Panc1 (cell line): Measurements from ENCODE around the gene FBXL17. TPM values are rescaled to one million over a fixed set of nuclear protein-coding genes. Genes with fewer than 3 reads are reported as not detected.

Experiments
- ATAC-seq: fragments of 200-7000 bp; cut with Tn5 transposase; 2 replicates; pipeline ENCODE4 v1.9.1; 2020; ENCODE audit warnings: mild to moderate bottlenecking, moderate library complexity
- BruUV-seq: library from RNA; stranded (reverse); fragments of 400-500 nt; replicated peaks from 2 replicates; lab custom pipeline; 2021; lab: Mats Ljungman, UMichigan
- CTCF ChIA-PET: fragments of 300-600 bp; sonication (Branson Sonifier 250); formaldehyde crosslinking; loops from one replicate; lab custom pipeline; 2022; ENCODE audit warnings: antibody characterized with exemption; lab: Charles Lee
- POLR2A ChIA-PET: fragments of 300-600 bp; sonication (Branson Sonifier 250); formaldehyde crosslinking; loops from one replicate; lab custom pipeline; 2022; ENCODE audit warnings: antibody characterized with exemption; lab: Charles Lee
- DNase-seq: peaks from one replicate; pipeline ENCODE4 v3.0.0-alpha.2; 2010; ENCODE audit warnings: low read depth, low spot score
- H3K27ac ChIP-seq: 2 replicates; pipeline ENCODE4 v1.5.1; 2011; ENCODE audit warnings: mild to moderate bottlenecking, low read length, inconsistent platforms
- H3K27me3 ChIP-seq: fragments of 200-500 bp; sonication (Bioruptor generic); 2 replicates; pipeline ENCODE4 v1.6.0; 2014; ENCODE audit warnings: low read length, inconsistent platforms; ENCODE audit not compliant: control insufficient read depth, insufficient read depth
- H3K36me3 ChIP-seq: fragments of 200-500 bp; sonication (Bioruptor generic); 2 replicates; pipeline ENCODE4 v1.5.1; 2014; ENCODE audit warnings: inconsistent platforms, mild to moderate bottlenecking, low read length, moderate library complexity; ENCODE audit not compliant: control insufficient read depth, insufficient read depth
- H3K4me1 ChIP-seq: 2 replicates; pipeline ENCODE4 v1.5.1; 2011; ENCODE audit warnings: inconsistent platforms, mild to moderate bottlenecking, low read length, moderate library complexity; ENCODE audit not compliant: control insufficient read depth, insufficient read depth
- H3K4me3 ChIP-seq, 2 experiments: 2 replicates each; pipeline ENCODE4 v1.5.1; 2011 to 2012; ENCODE audit warnings: low read depth in 2 of 2, low read length in 2 of 2, mild to moderate bottlenecking in 2 of 2, inconsistent platforms in 1 of 2, moderate library complexity in 1 of 2
- H3K9me3 ChIP-seq: fragments of 200-500 bp; sonication (Bioruptor generic); 2 replicates; pipeline ENCODE4 v1.5.1; 2014; ENCODE audit warnings: low read depth, mild to moderate bottlenecking, inconsistent platforms, low read length, moderate library complexity; ENCODE audit not compliant: control insufficient read depth, insufficient read depth
- CTCF ChIP-seq: fragments of 450-650 bp; IDR thresholded peaks from 2 replicates; pipeline ENCODE4 v1.5.1; 2017; ENCODE audit warnings: mild to moderate bottlenecking
- POLR2AphosphoS5 ChIP-seq: IDR thresholded peaks from 2 replicates; pipeline ENCODE4 v1.6.1; 2012; ENCODE audit warnings: mild to moderate bottlenecking, low read depth, low read length, moderate library complexity
- REST ChIP-seq, 2 experiments: IDR thresholded peaks; 2 replicates each; pipeline ENCODE4 v1.6.1; 2011 to 2012; ENCODE audit warnings: low read depth in 2 of 2, control low read depth in 1 of 2, low read length in 1 of 2, mild to moderate bottlenecking in 1 of 2, moderate library complexity in 1 of 2; ENCODE audit not compliant: insufficient read depth in 1 of 2
- SIN3A ChIP-seq: IDR thresholded peaks from 2 replicates; pipeline ENCODE4 v1.6.1; 2012; ENCODE audit warnings: low read depth, mild to moderate bottlenecking, low read length, moderate library complexity, borderline replicate concordance; ENCODE audit not compliant: insufficient read depth
- TCF7L2 ChIP-seq: IDR thresholded peaks from 2 replicates; pipeline ENCODE4 v1.6.1; 2011; ENCODE audit warnings: mild to moderate bottlenecking, low read depth, low read length, inconsistent platforms
- in situ Hi-C: cut with HindIII; loops from 2 replicates; pipeline ENCODE4 v1.10.0; 2016; ENCODE audit warnings: low sequenced_read_pairs, low pct_unique_long_range_greater_than_20kb
- intact Hi-C: fragments of 100-400 bp; cut with micrococcal nuclease; formaldehyde crosslinking; loops from one replicate; pipeline ENCODE4 v1.10.0; 2022; ENCODE audit not compliant: unreplicated experiment
- total RNA-seq: library from RNA; stranded (reverse); gene quantifications from one replicate; pipeline ENCODE4 v1.2.1, GENCODE V29; 2021; ENCODE audit not compliant: unreplicated experiment

The FBXL17 gene
- total RNA-seq, 1 experiment from 2014 or later: 17.4 TPM

- intact Hi-C loops: no loop called here
Measured at GRCh38 chr5:108193021-108193795, 188.7 kb downstream of the FBXL17 start.

GRCh38 chr5:108184940-108185339 lies 197.0 kb downstream of the FBXL17 start:
- CTCF ChIA-PET: interaction anchor here (0.6 kb wide), 1 partner anchor 79 kb away, joined by 4 read pairs; no protein-coding TSS in a partner anchor

More at GRCh38 chr5:108193021-108193795, 188.7 kb downstream of the FBXL17 start:
- no peak overlapping the region for H3K4me3 ChIP-seq
- ATAC-seq: no peak
- no TSS peak for BruUV-seq
- no peaks in the 10 kb centered on the region for H3K36me3 ChIP-seq
- DNase-seq: no peak
- CTCF ChIA-PET: no interaction called here
- TF ChIP-seq CTCF (no peak), POLR2AphosphoS5 (no peak), REST (IDR thresholded peaks at IDR 0.05; ENCODE audit: insufficient read depth in 1 of 2, low read depth in 2 of 2, low read length in 1 of 2) (no peak), SIN3A (no peak), TCF7L2 (no peak)
- in situ Hi-C loops: no loop called here
- no peaks in the 10 kb centered on the region for H3K4me1 ChIP-seq
- POLR2A ChIA-PET: no interaction called here
- no peak overlapping the region for H3K27ac ChIP-seq
- no peaks in the 10 kb centered on the region for H3K27me3 ChIP-seq
- no peaks in the 10 kb centered on the region for H3K9me3 ChIP-seq

More at GRCh38 chr5:108184940-108185339, 197.0 kb downstream of the FBXL17 start:
- POLR2A ChIA-PET: no interaction called here
- Histone ChIP-seq H3K4me3 (no peak overlapping the region), H3K27me3 (no peaks in the 10 kb centered on the region), H3K9me3 (no peaks in the 10 kb centered on the region), H3K27ac (no peak overlapping the region), H3K4me1 (no peaks in the 10 kb centered on the region), H3K36me3 (no peaks in the 10 kb centered on the region)
- DNase-seq: no peak
- no peak for TF ChIP-seq TCF7L2
- TF ChIP-seq POLR2AphosphoS5: no peak
- no peak for TF ChIP-seq CTCF
- in situ Hi-C loops (no loop called here), intact Hi-C loops (no loop called here)
- ATAC-seq: no peak
- BruUV-seq: TSS peak; percentile 33
